Measurements from ENCODE around the gene NETO1.

DNA sequence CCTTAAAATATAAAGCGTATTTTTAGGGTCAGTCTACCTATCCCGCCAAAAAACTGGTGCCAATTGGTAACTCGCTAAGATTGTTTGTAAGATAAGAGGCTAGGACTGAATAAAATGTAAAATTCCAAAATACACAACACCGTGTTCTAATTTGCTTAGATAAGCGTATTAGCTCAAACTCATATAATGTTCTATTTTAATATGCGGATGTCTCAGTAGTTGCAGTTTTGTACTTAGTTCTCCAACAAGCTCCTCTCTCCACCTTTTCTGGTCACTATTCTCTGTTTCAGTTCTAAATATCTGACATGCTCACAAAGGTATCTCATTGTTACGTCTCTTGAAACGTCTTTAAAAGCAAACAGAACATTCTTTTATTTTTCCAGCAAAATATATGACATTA, 24.0 kb downstream of the NETO1 start:
- TF ChIP-seq, protein P1, sequence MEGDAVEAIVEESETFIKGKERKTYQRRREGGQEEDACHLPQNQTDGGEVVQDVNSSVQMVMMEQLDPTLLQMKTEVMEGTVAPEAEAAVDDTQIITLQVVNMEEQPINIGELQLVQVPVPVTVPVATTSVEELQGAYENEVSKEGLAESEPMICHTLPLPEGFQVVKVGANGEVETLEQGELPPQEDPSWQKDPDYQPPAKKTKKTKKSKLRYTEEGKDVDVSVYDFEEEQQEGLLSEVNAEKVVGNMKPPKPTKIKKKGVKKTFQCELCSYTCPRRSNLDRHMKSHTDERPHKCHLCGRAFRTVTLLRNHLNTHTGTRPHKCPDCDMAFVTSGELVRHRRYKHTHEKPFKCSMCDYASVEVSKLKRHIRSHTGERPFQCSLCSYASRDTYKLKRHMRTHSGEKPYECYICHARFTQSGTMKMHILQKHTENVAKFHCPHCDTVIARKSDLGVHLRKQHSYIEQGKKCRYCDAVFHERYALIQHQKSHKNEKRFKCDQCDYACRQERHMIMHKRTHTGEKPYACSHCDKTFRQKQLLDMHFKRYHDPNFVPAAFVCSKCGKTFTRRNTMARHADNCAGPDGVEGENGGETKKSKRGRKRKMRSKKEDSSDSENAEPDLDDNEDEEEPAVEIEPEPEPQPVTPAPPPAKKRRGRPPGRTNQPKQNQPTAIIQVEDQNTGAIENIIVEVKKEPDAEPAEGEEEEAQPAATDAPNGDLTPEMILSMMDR (IDR thresholded peaks at IDR 0.05) = no peak
- no peak for TF ChIP-seq POLR2A (IDR thresholded peaks at IDR 0.05)
